SU-DHL-6 (cell line): Measurements from ENCODE around the gene ARHGEF4.
A peak's percentile ranks its signal among the peaks of the same experiment; 100 is the strongest.

Experiments used
- H2AFZ ChIP-seq: fragments of 200-600 bp; sonication (generic); 2 replicates; pipeline ENCODE4 v1.6.1; 2014; ENCODE audit warnings: low read depth, mild to moderate bottlenecking, moderate library complexity, mixed read lengths, antibody characterized with exemption, low read length; ENCODE audit not compliant: severe bottlenecking
- H3F3A ChIP-seq: fragments of 200-600 bp; shearing (Covaris generic); 2 replicates; pipeline ENCODE4 v1.6.0; 2016; ENCODE audit warnings: antibody characterized with exemption, mild to moderate bottlenecking; ENCODE audit not compliant: insufficient read depth
- H3K27ac ChIP-seq: fragments of 200-600 bp; sonication (generic); 2 replicates; pipeline ENCODE4 v1.5.1; 2016; ENCODE audit warnings: low read depth, mild to moderate bottlenecking, low read length, moderate library complexity, mixed read lengths
- H3K27me3 ChIP-seq: fragments of 200-600 bp; sonication (generic), shearing (Covaris generic); 2 replicates; pipeline ENCODE4 v1.6.0; 2014; ENCODE audit warnings: mild to moderate bottlenecking, low read length
- H3K36me3 ChIP-seq: fragments of 200-600 bp; sonication (generic); 2 replicates; pipeline ENCODE4 v1.6.1; 2014; ENCODE audit warnings: mild to moderate bottlenecking, low read length, mixed read lengths
- H3K4me2 ChIP-seq: fragments of 300-600, 200-600 bp; shearing (Covaris generic), sonication (generic); 2 replicates; pipeline ENCODE4 v1.6.0; 2014; ENCODE audit warnings: low read length, low read depth, mild to moderate bottlenecking; ENCODE audit not compliant: poor library complexity, severe bottlenecking
- H3K4me3 ChIP-seq: fragments of 200-600 bp; sonication (generic); 2 replicates; pipeline ENCODE4 v1.5.1; 2014; ENCODE audit warnings: antibody characterized with exemption, low read length, mild to moderate bottlenecking, mixed read lengths; ENCODE audit not compliant: insufficient read depth, poor library complexity, severe bottlenecking
- H3K79me2 ChIP-seq: fragments of 200-600 bp; sonication (generic); 2 replicates; pipeline ENCODE4 v1.6.1; 2014; ENCODE audit warnings: mild to moderate bottlenecking, low read length, moderate library complexity; ENCODE audit not compliant: insufficient read depth
- H3K9ac ChIP-seq: fragments of 200-600 bp; sonication (generic); 2 replicates; pipeline ENCODE4 v1.7.0; 2014; ENCODE audit warnings: mild to moderate bottlenecking, low read length
- H3K9me2 ChIP-seq: fragments of 200-600 bp; sonication (generic); replicated peaks from 2 replicates; pipeline ENCODE4 v1.6.1; 2014; ENCODE audit warnings: low read length; ENCODE audit not compliant: insufficient read depth
- H3K9me3 ChIP-seq: fragments of 200-600 bp; sonication (generic); 2 replicates; pipeline ENCODE4 v1.6.1; 2014; ENCODE audit warnings: low read length, mixed read lengths; ENCODE audit not compliant: insufficient read depth
- H4K20me1 ChIP-seq: fragments of 200-600 bp; sonication (generic); 2 replicates; pipeline ENCODE4 v1.6.1; 2014; ENCODE audit warnings: low read depth, mild to moderate bottlenecking, antibody characterized with exemption, low read length, moderate library complexity, mixed read lengths
- CTCF ChIP-seq: fragments of 200-600 bp; sonication (generic); IDR thresholded peaks from one replicate; pipeline ENCODE4 v1.5.1; 2017; ENCODE audit warnings: antibody characterized with exemption, mild to moderate bottlenecking, low read length, moderate library complexity; ENCODE audit not compliant: insufficient read depth, poor library complexity, severe bottlenecking
- EZH2phosphoT487 ChIP-seq: fragments of 200-600 bp; sonication (generic), shearing (Covaris generic); conservative IDR thresholded peaks from 2 replicates; pipeline ENCODE4 v1.6.1; 2018; ENCODE audit warnings: mild to moderate bottlenecking, antibody characterized with exemption, low read length, moderate library complexity, mixed read lengths

The ARHGEF4 gene

DNA sequence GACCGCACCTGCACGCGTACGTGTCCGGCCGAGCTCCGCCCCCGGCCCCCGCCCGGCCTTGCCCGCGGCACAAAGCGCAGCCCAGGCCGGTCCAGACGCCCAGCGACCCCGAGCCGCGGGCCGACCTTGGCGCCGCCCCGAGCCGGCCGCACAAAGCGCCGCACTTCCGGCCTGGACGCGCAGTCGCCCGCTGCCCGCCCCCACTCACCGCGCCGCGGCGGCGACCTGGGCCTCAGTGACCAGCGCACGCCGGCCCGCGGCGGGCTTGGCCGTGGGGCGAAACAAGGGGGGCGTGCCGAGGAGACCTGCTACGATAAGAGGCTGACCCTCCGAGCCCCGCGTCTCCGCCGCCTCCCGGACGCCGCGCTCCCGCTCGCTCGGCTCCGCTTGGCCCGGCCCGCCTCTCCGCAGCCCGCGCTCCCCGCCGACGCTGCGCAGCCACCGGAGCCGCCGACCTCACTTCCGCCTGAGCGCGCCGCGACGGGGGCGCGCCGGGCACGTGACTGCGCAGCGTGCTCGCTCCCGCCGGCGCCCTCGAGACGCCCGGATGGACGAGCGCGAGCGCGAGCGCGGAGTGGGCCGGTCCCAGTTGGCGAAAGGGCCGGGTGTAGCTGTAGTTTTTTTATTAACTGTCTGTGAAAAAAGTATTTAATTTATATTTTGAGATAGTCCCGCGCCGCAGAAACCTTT is 256.4 kb downstream of the ARHGEF4 start, which contains the start of gene FAM168B:
TSS of gene FAM168B (minus strand) at position 455 of the 690 bp plus-strand sequence. CDS start 10,814 bp downstream, outside the sequence.
- Histone ChIP-seq H3K36me3 (peaks cover 2% of the 10 kb centered on the region; the same call in 1 of the 2 replicates), H3F3A (peaks cover 15% of the 10 kb centered on the region), H3K27me3 (no peaks in the 10 kb centered on the region), H3K9me3 (no peaks in the 10 kb centered on the region), H3K9ac (peak within 1 kb of the TSS; percentile 68), H3K4me3 (peak within 1 kb of the TSS; percentile 65), H4K20me1 (peaks cover 8% of the 10 kb centered on the region; the same call in 1 of the 2 replicates), H3K9me2 (no peaks in the 10 kb centered on the region), H3K4me2 (peak within 1 kb of the TSS; percentile 100), H3K79me2 (peaks cover 48% of the 10 kb centered on the region), H2AFZ (peak within 1 kb of the TSS; percentile 87), H3K27ac (peak within 1 kb of the TSS; percentile 67)
- TF ChIP-seq EZH2phosphoT487, result no peak
- no peak for TF ChIP-seq CTCF

- peak overlapping the region; percentile 87 for H2AFZ ChIP-seq
- TF ChIP-seq EZH2phosphoT487 (no peak), CTCF (no peak)
- no peaks in the 10 kb centered on the region; the same call in 1 of the 2 replicates for H3K36me3 ChIP-seq
- H3K4me3 ChIP-seq, result peak overlapping the region; percentile 65
- peaks cover 15% of the 10 kb centered on the region for H3F3A ChIP-seq
- peak overlapping the region; percentile 67 for H3K27ac ChIP-seq
- H4K20me1 ChIP-seq, result peaks cover 8% of the 10 kb centered on the region; the same call in 1 of the 2 replicates
- peak overlapping the region; percentile 68 for H3K9ac ChIP-seq
- peak overlapping the region; percentile 54 for H3K4me2 ChIP-seq
- H3K79me2 ChIP-seq, result peaks cover 41% of the 10 kb centered on the region
- no peaks in the 10 kb centered on the region for H3K9me3 ChIP-seq
- no peaks in the 10 kb centered on the region for H3K27me3 ChIP-seq
- no peaks in the 10 kb centered on the region for H3K9me2 ChIP-seq
Measured at GRCh38 chr2:131093696-131094462, 257.2 kb downstream of the ARHGEF4 start.

DNA sequence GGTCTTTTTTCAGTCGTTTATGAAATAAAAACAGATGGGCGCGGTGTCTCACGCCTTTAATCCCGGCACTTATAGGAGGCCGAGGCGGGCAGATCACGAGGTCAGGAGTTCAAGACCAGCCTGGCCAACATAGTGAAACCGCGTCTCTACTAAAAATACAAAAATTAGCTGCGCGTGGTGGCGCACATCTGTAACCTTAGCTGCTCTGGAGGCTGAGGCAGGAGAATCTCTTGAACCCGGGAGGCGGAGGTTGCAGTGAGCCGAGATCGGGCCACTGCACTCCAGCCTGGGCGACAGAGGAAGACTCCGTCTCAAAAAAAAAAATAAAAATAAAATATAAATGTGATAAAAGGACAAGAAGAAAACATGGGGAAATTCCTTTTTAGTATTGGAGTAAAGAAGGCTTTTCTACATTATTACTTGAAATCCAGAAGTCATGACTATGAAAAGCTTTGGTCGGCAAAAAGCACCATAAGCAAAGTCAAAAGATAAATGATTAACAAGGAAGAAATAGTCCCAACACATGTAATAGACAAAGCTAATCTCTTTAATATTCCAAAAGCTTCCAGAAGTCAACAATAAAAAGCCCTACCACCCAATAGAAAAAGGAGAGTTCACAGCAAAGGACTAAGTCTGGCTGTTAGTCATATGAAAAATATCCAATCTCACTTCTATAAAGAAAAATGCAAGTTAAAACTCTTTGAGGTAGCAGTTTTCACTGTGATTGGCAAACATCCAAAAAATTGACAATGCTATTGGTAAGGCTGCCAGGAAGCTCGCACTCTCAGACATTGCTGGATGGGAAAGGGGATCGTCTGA is 258.0 kb downstream of the ARHGEF4 start:
- Histone ChIP-seq H3K9me3 (no peaks in the 10 kb centered on the region), H3K4me2 (peak overlapping the region; percentile 54), H2AFZ (no peak overlapping the region), H4K20me1 (peaks cover 8% of the 10 kb centered on the region; the same call in 1 of the 2 replicates), H3K79me2 (peaks cover 35% of the 10 kb centered on the region), H3K9me2 (no peaks in the 10 kb centered on the region), H3K27me3 (no peaks in the 10 kb centered on the region), H3K4me3 (peak overlapping the region; percentile 65), H3K36me3 (no peaks in the 10 kb centered on the region; the same call in 1 of the 2 replicates), H3F3A (peaks cover 15% of the 10 kb centered on the region), H3K27ac (no peak overlapping the region), H3K9ac (no peak overlapping the region)
- TF ChIP-seq CTCF, result no peak
- no peak for TF ChIP-seq EZH2phosphoT487
